DND-41 (cell line): Measurements from ENCODE around the gene IFIT2.

Source experiments
- ATAC-seq: fragments of 200-7000 bp; cut with Tn5 transposase; 3 replicates; pipeline ENCODE4 v1.9.1; 2021; ENCODE audit warnings: low read depth; ENCODE audit not compliant: insufficient read depth
- DNase-seq: peaks from one replicate; pipeline ENCODE4 v3.0.0-alpha.2; 2020
- H2AFZ ChIP-seq: 2 replicates; pipeline ENCODE4 v1.6.0; 2012; ENCODE audit warnings: low read depth, low read length
- H3K27ac ChIP-seq: 2 replicates; pipeline ENCODE4 v1.5.1; 2012; ENCODE audit warnings: low read length, inconsistent platforms
- H3K27me3 ChIP-seq: fragments of 200-600 bp; sonication (generic); 2 replicates; pipeline ENCODE4 v1.6.0; 2012; ENCODE audit warnings: low read length, mild to moderate bottlenecking, inconsistent platforms; ENCODE audit not compliant: insufficient read depth, poor library complexity
- H3K36me3 ChIP-seq: 2 replicates; pipeline ENCODE4 v1.5.1; 2012; ENCODE audit warnings: low read length, inconsistent platforms; ENCODE audit not compliant: insufficient read depth
- H3K4me1 ChIP-seq: 2 replicates; pipeline ENCODE4 v1.5.1; 2012; ENCODE audit warnings: mild to moderate bottlenecking, low read length; ENCODE audit not compliant: insufficient read depth
- H3K4me2 ChIP-seq: 2 replicates; pipeline ENCODE4 v1.6.0; 2012; ENCODE audit warnings: mild to moderate bottlenecking, moderate library complexity, low read length, inconsistent platforms; ENCODE audit not compliant: insufficient read depth
- H3K4me3 ChIP-seq, 2 experiments: fragments of 200-600 bp in 1 of 2; shearing (Covaris generic) in 1 of 2; 2 replicates each; pipeline ENCODE4 v1.5.1; 2012 to 2016; ENCODE audit warnings: inconsistent platforms in 2 of 2, low read length in 2 of 2, mild to moderate bottlenecking in 2 of 2, low read depth in 1 of 2, moderate library complexity in 1 of 2
- H3K79me2 ChIP-seq: 2 replicates; pipeline ENCODE4 v1.6.0; 2012; ENCODE audit warnings: low read length, inconsistent platforms; ENCODE audit not compliant: insufficient read depth
- H3K9ac ChIP-seq: 2 replicates; pipeline ENCODE4 v1.6.0; 2012; ENCODE audit warnings: low read depth, mild to moderate bottlenecking, inconsistent platforms, low read length, moderate library complexity
- H3K9me3 ChIP-seq: 2 replicates; pipeline ENCODE4 v1.5.1; 2012; ENCODE audit warnings: low read length, moderate library complexity, mild to moderate bottlenecking, inconsistent platforms; ENCODE audit not compliant: insufficient read depth, severe bottlenecking
- H4K20me1 ChIP-seq: 2 replicates; pipeline ENCODE4 v1.6.0; 2012; ENCODE audit warnings: low read length; ENCODE audit not compliant: insufficient read depth
- CTCF ChIP-seq: IDR thresholded peaks from 2 replicates; pipeline ENCODE4 v1.5.1; 2012; ENCODE audit warnings: borderline replicate concordance, low read length, moderate library complexity, mild to moderate bottlenecking; ENCODE audit not compliant: poor library complexity, severe bottlenecking; ENCODE audit errors: extremely low read depth
- EZH2 ChIP-seq: IDR thresholded peaks from 3 replicates; pipeline ENCODE4 v1.6.1; 2012; ENCODE audit warnings: borderline replicate concordance, low read depth, mild to moderate bottlenecking, moderate library complexity, low read length, inconsistent platforms; ENCODE audit not compliant: severe bottlenecking

Gene IFIT2

GRCh38 chr10:89278034-89278535 is 23.8 kb upstream of the IFIT2 start:
- H3K79me2 ChIP-seq = no peaks in the 10 kb centered on the region
- no peak for TF ChIP-seq CTCF
- TF ChIP-seq EZH2 = no peak
- no peak overlapping the region for H2AFZ ChIP-seq
- DNase-seq (no peak), ATAC-seq (no peak)
- no peaks in the 10 kb centered on the region for H3K9me3 ChIP-seq
- no peaks in the 10 kb centered on the region for H3K36me3 ChIP-seq
- no peak overlapping the region for H3K4me2 ChIP-seq
- no peak overlapping the region for H3K4me3 ChIP-seq
- H3K4me1 ChIP-seq = no peaks in the 10 kb centered on the region
- no peak overlapping the region for H3K9ac ChIP-seq
- no peak overlapping the region for H3K27ac ChIP-seq
- H3K27me3 ChIP-seq = no peaks in the 10 kb centered on the region
- no peaks in the 10 kb centered on the region for H4K20me1 ChIP-seq

GRCh38 chr10:89278900-89279392 is 22.9 kb upstream of the IFIT2 start:
- no peak overlapping the region for H3K4me2 ChIP-seq
- H3K4me1 ChIP-seq = no peaks in the 10 kb centered on the region
- H3K4me3 ChIP-seq = no peak overlapping the region
- H3K9me3 ChIP-seq = no peaks in the 10 kb centered on the region
- no peak overlapping the region for H3K27ac ChIP-seq
- TF ChIP-seq EZH2 (no peak), CTCF (no peak)
- H3K36me3 ChIP-seq = no peaks in the 10 kb centered on the region
- H3K79me2 ChIP-seq = no peaks in the 10 kb centered on the region
- no peak overlapping the region for H2AFZ ChIP-seq
- no peak overlapping the region for H3K9ac ChIP-seq
- H4K20me1 ChIP-seq = no peaks in the 10 kb centered on the region
- no peak for ATAC-seq
- DNase-seq = no peak
- no peaks in the 10 kb centered on the region for H3K27me3 ChIP-seq

GRCh38 chr10:89279421-89279869 is 22.4 kb upstream of the IFIT2 start:
- Histone ChIP-seq H4K20me1 (no peaks in the 10 kb centered on the region), H2AFZ (no peak overlapping the region), H3K79me2 (no peaks in the 10 kb centered on the region), H3K4me1 (no peaks in the 10 kb centered on the region), H3K36me3 (no peaks in the 10 kb centered on the region), H3K27me3 (no peaks in the 10 kb centered on the region), H3K4me3 (no peak overlapping the region), H3K27ac (no peak overlapping the region), H3K4me2 (no peak overlapping the region), H3K9me3 (no peaks in the 10 kb centered on the region), H3K9ac (no peak overlapping the region)
- ATAC-seq (no peak), DNase-seq (no peak)
- TF ChIP-seq CTCF (no peak), EZH2 (no peak)

GRCh38 chr10:89280508-89280907 is 21.3 kb upstream of the IFIT2 start:
- no peak for ATAC-seq
- Histone ChIP-seq H3K79me2 (no peaks in the 10 kb centered on the region), H3K4me1 (no peaks in the 10 kb centered on the region), H3K27me3 (no peaks in the 10 kb centered on the region), H3K9me3 (no peaks in the 10 kb centered on the region), H3K4me3 (no peak overlapping the region), H3K9ac (no peak overlapping the region), H3K4me2 (no peak overlapping the region), H3K36me3 (no peaks in the 10 kb centered on the region), H4K20me1 (no peaks in the 10 kb centered on the region), H3K27ac (no peak overlapping the region), H2AFZ (no peak overlapping the region)
- no peak for TF ChIP-seq EZH2
- TF ChIP-seq CTCF = no peak
- no peak for DNase-seq
